ENCODE results near the gene SMPD4. TPM values are rescaled to one million over a fixed set of nuclear protein-coding genes. Genes with fewer than 3 reads are reported as not detected.
"Not testable (repeated sequence)": the region's sequence is repeated elsewhere in the genome, so short reads cannot be mapped to it uniquely, and the experiment has no call there.

The SMPD4 gene
- total RNA-seq, 1 donor from 2014 or later, result 89.2 TPM

GRCh38 chr2:130150181-130151144, 30.9 kb downstream of the SMPD4 start:
- Mint-ChIP-seq H3K4me3 (no peak overlapping the region), H3K27me3 (ENCODE audit: low read depth) (no peaks in the 10 kb centered on the region), H3K27ac (no peak overlapping the region), H3K9me3 (no peaks in the 10 kb centered on the region), H3K4me1 (no peaks in the 10 kb centered on the region), H3K36me3 (peaks cover 6% of the 10 kb centered on the region)
- no peak for TF ChIP-seq CTCF (IDR thresholded peaks at IDR 0.05; ENCODE audit: unreplicated experiment)
- DNase-seq (ENCODE audit: low spot score in 2 of 2, unreplicated experiment in 2 of 2), result peak in 1 of 2 experiments; percentile 10

- DNase-seq (ENCODE audit: low spot score in 2 of 2, unreplicated experiment in 2 of 2); H3K36me3 Mint-ChIP-seq; H3K4me1 Mint-ChIP-seq; H3K9me3 Mint-ChIP-seq; H3K27me3 Mint-ChIP-seq (ENCODE audit: low read depth); H3K27ac Mint-ChIP-seq; H3K4me3 Mint-ChIP-seq: not testable (repeated sequence)
These were observed 32.9 kb downstream of the SMPD4 start for GRCh38 chr2:130148515-130148914.

GRCh38 chr2:130145006-130145414, 36.4 kb downstream of the SMPD4 start, which contains the start of gene CCDC74B:
Gene CCDC74B (minus strand): TSS chr2:130145112. CDS start chr2:130144996, 116 bp downstream.
- peak within 1 kb of the TSS; percentile 72 for H3K27ac Mint-ChIP-seq

GRCh38 chr2:130143266-130144039, 37.9 kb downstream of the SMPD4 start:
- not testable (repeated sequence) for H3K27me3 Mint-ChIP-seq (ENCODE audit: low read depth); H3K9me3 Mint-ChIP-seq; H3K36me3 Mint-ChIP-seq; H3K4me1 Mint-ChIP-seq
- Mint-ChIP-seq H3K4me3 (peak overlapping the region; percentile 74), H3K27ac (peak overlapping the region; percentile 47)
- peak in 1 of 2 experiments; percentile 36 for DNase-seq (ENCODE audit: low spot score in 2 of 2, unreplicated experiment in 2 of 2)

More at GRCh38 chr2:130145006-130145414, 36.4 kb downstream of the SMPD4 start, which contains the start of gene CCDC74B:
- peak within 1 kb of the TSS; percentile 78 for H3K4me3 Mint-ChIP-seq
- H3K4me1 Mint-ChIP-seq; H3K36me3 Mint-ChIP-seq; H3K9me3 Mint-ChIP-seq; H3K27me3 Mint-ChIP-seq (ENCODE audit: low read depth): not testable (repeated sequence)
- peak in 1 of 2 experiments; percentile 67 for DNase-seq (ENCODE audit: low spot score in 2 of 2, unreplicated experiment in 2 of 2)

- peak overlapping the region; percentile 61 for H3K4me3 Mint-ChIP-seq
- H3K36me3 Mint-ChIP-seq; H3K9me3 Mint-ChIP-seq; H3K27ac Mint-ChIP-seq; H3K27me3 Mint-ChIP-seq (ENCODE audit: low read depth); H3K4me1 Mint-ChIP-seq: not testable (repeated sequence)
- peak in 1 of 2 experiments; percentile 22 for DNase-seq (ENCODE audit: low spot score in 2 of 2, unreplicated experiment in 2 of 2)
These were observed 38.8 kb downstream of the SMPD4 start for GRCh38 chr2:130142396-130143265.

GRCh38 chr2:130141645-130142370, 39.6 kb downstream of the SMPD4 start:
- H3K9me3 Mint-ChIP-seq; H3K4me1 Mint-ChIP-seq; H3K27me3 Mint-ChIP-seq (ENCODE audit: low read depth); H3K4me3 Mint-ChIP-seq; H3K36me3 Mint-ChIP-seq; H3K27ac Mint-ChIP-seq: not testable (repeated sequence)
- DNase-seq (ENCODE audit: low spot score in 2 of 2, unreplicated experiment in 2 of 2), result peak in 1 of 2 experiments; percentile 32

GRCh38 chr2:130141002-130141401, 40.4 kb downstream of the SMPD4 start:
- not testable (repeated sequence) for H3K36me3 Mint-ChIP-seq; H3K4me1 Mint-ChIP-seq; DNase-seq (ENCODE audit: low spot score in 2 of 2, unreplicated experiment in 2 of 2); H3K9me3 Mint-ChIP-seq; H3K27me3 Mint-ChIP-seq (ENCODE audit: low read depth); H3K4me3 Mint-ChIP-seq; H3K27ac Mint-ChIP-seq

GRCh38 chr2:130140516-130140915, 40.9 kb downstream of the SMPD4 start:
- not testable (repeated sequence) for H3K27me3 Mint-ChIP-seq (ENCODE audit: low read depth); H3K4me3 Mint-ChIP-seq

GRCh38 chr2:130139331-130140280, 41.8 kb downstream of the SMPD4 start:
- peak in 1 of 2 experiments; percentile 32 for DNase-seq (ENCODE audit: low spot score in 2 of 2, unreplicated experiment in 2 of 2)
- not testable (repeated sequence) for H3K4me1 Mint-ChIP-seq; H3K9me3 Mint-ChIP-seq; H3K27ac Mint-ChIP-seq; H3K36me3 Mint-ChIP-seq; H3K27me3 Mint-ChIP-seq (ENCODE audit: low read depth); H3K4me3 Mint-ChIP-seq

More at GRCh38 chr2:130140516-130140915, 40.9 kb downstream of the SMPD4 start:
- DNase-seq (ENCODE audit: low spot score in 2 of 2, unreplicated experiment in 2 of 2); H3K4me1 Mint-ChIP-seq; H3K36me3 Mint-ChIP-seq; H3K27ac Mint-ChIP-seq; H3K9me3 Mint-ChIP-seq: not testable (repeated sequence)

GRCh38 chr2:130138841-130139251, 42.6 kb downstream of the SMPD4 start:
- H3K4me3 Mint-ChIP-seq; H3K36me3 Mint-ChIP-seq; H3K4me1 Mint-ChIP-seq; H3K27me3 Mint-ChIP-seq (ENCODE audit: low read depth); H3K27ac Mint-ChIP-seq; H3K9me3 Mint-ChIP-seq: not testable (repeated sequence)
- DNase-seq (ENCODE audit: low spot score in 2 of 2, unreplicated experiment in 2 of 2), result peak in 1 of 2 experiments; percentile 28

GRCh38 chr2:130138326-130138725, 43.1 kb downstream of the SMPD4 start:
- not testable (repeated sequence) for H3K4me3 Mint-ChIP-seq; H3K36me3 Mint-ChIP-seq; H3K9me3 Mint-ChIP-seq; H3K27me3 Mint-ChIP-seq (ENCODE audit: low read depth); H3K27ac Mint-ChIP-seq; H3K4me1 Mint-ChIP-seq
- peak in 1 of 2 experiments; percentile 31 for DNase-seq (ENCODE audit: low spot score in 2 of 2, unreplicated experiment in 2 of 2)

Measured in mesothelial cell of epicardium (in vitro differentiated cells).